Neural cell (in vitro differentiated cells): Measurements from ENCODE around the gene NCBP3. TPM values are rescaled to one million over a fixed set of nuclear protein-coding genes. Genes with fewer than 3 reads are reported as not detected.

Source experiments
- H2AFZ ChIP-seq: fragments of 200-600, 300-800 bp; sonication (generic), shearing (Covaris generic); 2 replicates; pipeline ENCODE4 v1.6.0; 2014; ENCODE audit warnings: low read depth, mild to moderate bottlenecking, antibody characterized with exemption, low read length, moderate library complexity
- H3F3A ChIP-seq: fragments of 200-600 bp; shearing (Covaris generic); 2 replicates; pipeline ENCODE4 v1.6.1; 2016; ENCODE audit warnings: mild to moderate bottlenecking, moderate library complexity, mixed read lengths, antibody characterized with exemption, low read length; ENCODE audit not compliant: insufficient read depth, poor library complexity, severe bottlenecking
- H3K27ac ChIP-seq: fragments of 200-600, 300-800 bp; sonication (generic), shearing (Covaris generic); 2 replicates; pipeline ENCODE4 v1.5.1; 2014; ENCODE audit warnings: mild to moderate bottlenecking, low read length, moderate library complexity
- H3K27me3 ChIP-seq: fragments of 300-800, 200-600 bp; sonication (generic), shearing (Covaris generic); 2 replicates; pipeline ENCODE4 v1.6.0; 2014; ENCODE audit warnings: mild to moderate bottlenecking, low read depth, low read length, moderate library complexity; ENCODE audit not compliant: insufficient read depth
- H3K36me3 ChIP-seq: fragments of 300-800, 200-600 bp; sonication (generic), shearing (Covaris generic); 2 replicates; pipeline ENCODE4 v1.5.1; 2014; ENCODE audit warnings: mild to moderate bottlenecking, antibody characterized with exemption, low read length, moderate library complexity; ENCODE audit not compliant: insufficient read depth
- H3K4me2 ChIP-seq: fragments of 300-800, 200-600 bp; sonication (generic), shearing (Covaris generic); 2 replicates; pipeline ENCODE4 v1.6.0; 2014; ENCODE audit warnings: mild to moderate bottlenecking, low read length
- H3K4me3 ChIP-seq: fragments of 300-800, 200-600 bp; sonication (generic), shearing (Covaris generic); 2 replicates; pipeline ENCODE4 v1.5.1; 2014; ENCODE audit warnings: mild to moderate bottlenecking, low read length, moderate library complexity
- H3K79me2 ChIP-seq: fragments of 200-600 bp; shearing (Covaris generic); replicated peaks from 2 replicates; pipeline ENCODE4 v1.6.0; 2014; ENCODE audit warnings: mild to moderate bottlenecking, low read length, moderate library complexity; ENCODE audit not compliant: insufficient read depth
- H3K9ac ChIP-seq: fragments of 300-800, 200-600 bp; sonication (generic), shearing (Covaris generic); 2 replicates; pipeline ENCODE4 v1.6.1; 2016; ENCODE audit warnings: mild to moderate bottlenecking, low read length, mixed read lengths
- H3K9me2 ChIP-seq: fragments of 200-600 bp; shearing (Covaris generic); 2 replicates; pipeline ENCODE4 v1.6.1; 2016; ENCODE audit warnings: mild to moderate bottlenecking, low read length, mixed read lengths; ENCODE audit not compliant: insufficient read depth
- H3K9me3 ChIP-seq: fragments of 200-600, 300-800 bp; sonication (generic), shearing (Covaris generic); 2 replicates; pipeline ENCODE4 v1.6.1; 2016; ENCODE audit warnings: mild to moderate bottlenecking, mixed run types, low read length, moderate library complexity, mixed read lengths
- H4K20me1 ChIP-seq: fragments of 200-600 bp; shearing (Covaris generic); 2 replicates; pipeline ENCODE4 v1.6.1; 2016; ENCODE audit warnings: mild to moderate bottlenecking, mixed run types; ENCODE audit not compliant: insufficient read depth
- EP300 ChIP-seq: fragments of 450-650 bp; conservative IDR thresholded peaks from 2 replicates; pipeline ENCODE4 v1.6.1; 2014; ENCODE audit warnings: antibody characterized with exemption, mild to moderate bottlenecking, moderate library complexity; ENCODE audit not compliant: poor library complexity, severe bottlenecking
- EZH2 ChIP-seq: fragments of 200-600, 300-800 bp; shearing (Covaris generic), sonication (generic); IDR thresholded peaks from 2 replicates; pipeline ENCODE4 v1.6.1; 2014; ENCODE audit warnings: antibody characterized with exemption, low read length, borderline replicate concordance, mild to moderate bottlenecking; ENCODE audit not compliant: insufficient read depth, poor library complexity, severe bottlenecking
- MXI1 ChIP-seq: fragments of 450-650 bp; conservative IDR thresholded peaks from 2 replicates; pipeline ENCODE4 v1.6.1; 2014; ENCODE audit warnings: antibody characterized with exemption, mild to moderate bottlenecking; ENCODE audit not compliant: poor library complexity, severe bottlenecking
- POLR2AphosphoS5 ChIP-seq: IDR thresholded peaks from 2 replicates; pipeline ENCODE4 v1.6.1; 2012
- RAD21 ChIP-seq: fragments of 450-650 bp; conservative IDR thresholded peaks from 2 replicates; pipeline ENCODE4 v1.6.1; 2014; ENCODE audit warnings: antibody characterized with exemption, mild to moderate bottlenecking, moderate library complexity
- SMC3 ChIP-seq: fragments of 450-650 bp; conservative IDR thresholded peaks from 2 replicates; pipeline ENCODE4 v1.6.1; 2014; ENCODE audit warnings: antibody characterized with exemption, mild to moderate bottlenecking, moderate library complexity; ENCODE audit not compliant: poor library complexity
- polyA plus RNA-seq: library from polyadenylated mRNA; depleted of rRNA; stranded (reverse); fragments of >200 nt; gene quantifications from 2 replicates; pipeline ENCODE4 v1.2.3, GENCODE V29; 2014
- TF ChIP-seq, protein P1 (sequence below): fragments of 450-650 bp; IDR thresholded peaks from 2 replicates; pipeline ENCODE4 v1.5.1; 2014; ENCODE audit warnings: antibody characterized with exemption, mild to moderate bottlenecking, moderate library complexity; ENCODE audit not compliant: poor library complexity, severe bottlenecking
- TF ChIP-seq, protein P2 (sequence below): IDR thresholded peaks from 2 replicates; pipeline ENCODE4 v1.6.1; 2012; ENCODE audit warnings: borderline replicate concordance

Gene NCBP3
- polyA plus RNA-seq, 1 donor from 2014 or later = 132 TPM

DNA sequence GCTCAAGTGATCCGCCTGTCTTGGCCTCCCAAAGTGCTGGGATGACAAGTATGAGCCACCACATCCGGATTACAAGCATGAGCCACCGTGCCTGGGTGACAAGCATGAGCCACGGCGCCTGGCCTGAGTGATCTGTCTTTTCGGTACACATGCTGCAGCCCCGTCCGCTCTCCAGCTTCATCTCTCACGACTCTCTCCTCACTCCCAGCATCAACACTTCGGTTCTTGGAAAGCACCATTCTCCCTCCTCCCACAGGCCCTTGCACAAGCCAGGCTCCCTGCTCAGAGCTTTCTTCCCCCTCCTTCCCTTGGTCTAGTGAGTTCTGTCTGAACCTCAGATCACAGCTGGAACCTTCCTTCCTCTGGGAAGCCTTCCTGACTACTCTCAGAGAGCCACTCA is 6.5 kb upstream of the NCBP3 start:
- Histone ChIP-seq H2AFZ (no peak overlapping the region), H3K4me2 (no peak overlapping the region), H3K27ac (no peak overlapping the region), H3K79me2 (no peaks in the 10 kb centered on the region), H3K9me2 (no peaks in the 10 kb centered on the region), H3F3A (no peaks in the 10 kb centered on the region), H3K9me3 (no peaks in the 10 kb centered on the region), H3K9ac (no peak overlapping the region), H3K4me3 (no peak overlapping the region), H3K36me3 (no peaks in the 10 kb centered on the region), H4K20me1 (no peaks in the 10 kb centered on the region), H3K27me3 (no peaks in the 10 kb centered on the region)
- TF ChIP-seq SMC3 (no peak), EP300 (no peak), EZH2 (no peak), POLR2AphosphoS5 (no peak), RAD21 (no peak), MXI1 (no peak)
- TF ChIP-seq, protein P1, sequence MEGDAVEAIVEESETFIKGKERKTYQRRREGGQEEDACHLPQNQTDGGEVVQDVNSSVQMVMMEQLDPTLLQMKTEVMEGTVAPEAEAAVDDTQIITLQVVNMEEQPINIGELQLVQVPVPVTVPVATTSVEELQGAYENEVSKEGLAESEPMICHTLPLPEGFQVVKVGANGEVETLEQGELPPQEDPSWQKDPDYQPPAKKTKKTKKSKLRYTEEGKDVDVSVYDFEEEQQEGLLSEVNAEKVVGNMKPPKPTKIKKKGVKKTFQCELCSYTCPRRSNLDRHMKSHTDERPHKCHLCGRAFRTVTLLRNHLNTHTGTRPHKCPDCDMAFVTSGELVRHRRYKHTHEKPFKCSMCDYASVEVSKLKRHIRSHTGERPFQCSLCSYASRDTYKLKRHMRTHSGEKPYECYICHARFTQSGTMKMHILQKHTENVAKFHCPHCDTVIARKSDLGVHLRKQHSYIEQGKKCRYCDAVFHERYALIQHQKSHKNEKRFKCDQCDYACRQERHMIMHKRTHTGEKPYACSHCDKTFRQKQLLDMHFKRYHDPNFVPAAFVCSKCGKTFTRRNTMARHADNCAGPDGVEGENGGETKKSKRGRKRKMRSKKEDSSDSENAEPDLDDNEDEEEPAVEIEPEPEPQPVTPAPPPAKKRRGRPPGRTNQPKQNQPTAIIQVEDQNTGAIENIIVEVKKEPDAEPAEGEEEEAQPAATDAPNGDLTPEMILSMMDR = no peak

DNA sequence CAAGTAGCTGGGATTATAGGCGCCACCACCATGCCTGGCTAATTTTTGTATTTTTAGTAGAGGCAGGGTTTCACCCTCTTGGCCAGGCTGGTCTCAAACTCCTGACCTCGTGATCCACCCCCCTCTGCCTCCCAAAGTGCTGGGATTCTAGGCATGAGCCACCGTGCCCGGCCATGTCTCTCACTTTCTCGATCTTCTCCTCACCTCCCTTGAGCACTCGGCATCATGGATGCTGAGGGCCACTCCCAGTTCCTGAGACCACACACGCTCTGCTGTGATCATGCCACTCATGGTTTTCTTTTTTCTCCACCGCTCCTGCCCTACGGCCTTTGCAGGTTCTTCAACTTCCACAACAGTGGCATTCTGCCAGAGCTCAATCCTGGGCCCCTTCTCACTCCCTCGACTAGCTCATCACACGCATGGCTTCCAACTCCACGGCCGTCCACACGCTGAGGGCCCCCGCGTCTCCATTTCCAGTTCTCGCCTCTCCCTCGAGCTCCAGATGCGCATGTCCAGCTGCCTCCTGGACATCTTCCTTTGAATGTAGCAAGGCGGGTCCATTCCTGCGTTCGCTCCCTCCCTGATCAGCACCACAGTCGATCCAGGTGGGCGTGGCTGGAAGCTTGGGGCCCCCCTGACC is 5.5 kb upstream of the NCBP3 start:
- Histone ChIP-seq H3K9me2 (no peaks in the 10 kb centered on the region), H3K9me3 (no peaks in the 10 kb centered on the region), H3K27ac (no peak overlapping the region), H3K79me2 (no peaks in the 10 kb centered on the region), H3F3A (no peaks in the 10 kb centered on the region), H3K4me3 (no peak overlapping the region), H3K36me3 (no peaks in the 10 kb centered on the region), H4K20me1 (no peaks in the 10 kb centered on the region), H2AFZ (no peak overlapping the region), H3K27me3 (no peaks in the 10 kb centered on the region), H3K4me2 (no peak overlapping the region), H3K9ac (no peak overlapping the region)
- TF ChIP-seq RAD21 (no peak), EZH2 (no peak), SMC3 (no peak)
- TF ChIP-seq, protein P1 = no peak
- TF ChIP-seq, protein P2, sequence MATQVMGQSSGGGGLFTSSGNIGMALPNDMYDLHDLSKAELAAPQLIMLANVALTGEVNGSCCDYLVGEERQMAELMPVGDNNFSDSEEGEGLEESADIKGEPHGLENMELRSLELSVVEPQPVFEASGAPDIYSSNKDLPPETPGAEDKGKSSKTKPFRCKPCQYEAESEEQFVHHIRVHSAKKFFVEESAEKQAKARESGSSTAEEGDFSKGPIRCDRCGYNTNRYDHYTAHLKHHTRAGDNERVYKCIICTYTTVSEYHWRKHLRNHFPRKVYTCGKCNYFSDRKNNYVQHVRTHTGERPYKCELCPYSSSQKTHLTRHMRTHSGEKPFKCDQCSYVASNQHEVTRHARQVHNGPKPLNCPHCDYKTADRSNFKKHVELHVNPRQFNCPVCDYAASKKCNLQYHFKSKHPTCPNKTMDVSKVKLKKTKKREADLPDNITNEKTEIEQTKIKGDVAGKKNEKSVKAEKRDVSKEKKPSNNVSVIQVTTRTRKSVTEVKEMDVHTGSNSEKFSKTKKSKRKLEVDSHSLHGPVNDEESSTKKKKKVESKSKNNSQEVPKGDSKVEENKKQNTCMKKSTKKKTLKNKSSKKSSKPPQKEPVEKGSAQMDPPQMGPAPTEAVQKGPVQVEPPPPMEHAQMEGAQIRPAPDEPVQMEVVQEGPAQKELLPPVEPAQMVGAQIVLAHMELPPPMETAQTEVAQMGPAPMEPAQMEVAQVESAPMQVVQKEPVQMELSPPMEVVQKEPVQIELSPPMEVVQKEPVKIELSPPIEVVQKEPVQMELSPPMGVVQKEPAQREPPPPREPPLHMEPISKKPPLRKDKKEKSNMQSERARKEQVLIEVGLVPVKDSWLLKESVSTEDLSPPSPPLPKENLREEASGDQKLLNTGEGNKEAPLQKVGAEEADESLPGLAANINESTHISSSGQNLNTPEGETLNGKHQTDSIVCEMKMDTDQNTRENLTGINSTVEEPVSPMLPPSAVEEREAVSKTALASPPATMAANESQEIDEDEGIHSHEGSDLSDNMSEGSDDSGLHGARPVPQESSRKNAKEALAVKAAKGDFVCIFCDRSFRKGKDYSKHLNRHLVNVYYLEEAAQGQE = no peak
